A673 (cell line): ENCODE results near the gene CCDC85A. TPM values are rescaled to one million over a fixed set of nuclear protein-coding genes. Genes with fewer than 3 reads are reported as not detected.
"Not testable (repeated sequence)": the region's sequence is repeated elsewhere in the genome, so short reads cannot be mapped to it uniquely, and the experiment has no call there.

Source experiments
- Bru-seq: library from RNA; stranded (reverse); fragments of 400-500 nt; gene quantifications from one replicate; lab custom pipeline; 2021; lab: Mats Ljungman, UMichigan
- BruChase-seq, 2 experiments: library from RNA; stranded (reverse); fragments of 400-500 nt; gene quantifications; one replicate each; lab custom pipeline; 2021; lab: Mats Ljungman, UMichigan
- BruUV-seq: library from RNA; stranded (reverse); fragments of 400-500 nt; replicated peaks from 2 replicates; lab custom pipeline; 2021; lab: Mats Ljungman, UMichigan
- CTCF ChIA-PET: fragments of 300-600 bp; sonication (Branson Sonifier 250); formaldehyde crosslinking; loops from one replicate; lab custom pipeline; 2022; ENCODE audit warnings: antibody characterized with exemption; lab: Charles Lee
- POLR2A ChIA-PET: fragments of 300-600 bp; sonication (Branson Sonifier 250); formaldehyde crosslinking; loops from one replicate; lab custom pipeline; 2022; ENCODE audit warnings: antibody characterized with exemption; ENCODE audit not compliant: low non-redundant PET; lab: Charles Lee
- DNase-seq: peaks from one replicate; pipeline ENCODE4 v3.0.0-alpha.2; 2015; ENCODE audit warnings: low spot score
- H3K27ac ChIP-seq: fragments of 200-600 bp; sonication (generic); 2 replicates; pipeline ENCODE4 v1.5.1; 2016; ENCODE audit warnings: mixed run types, low read depth, mild to moderate bottlenecking, mixed read lengths, antibody characterized with exemption, low read length; ENCODE audit not compliant: poor library complexity, severe bottlenecking
- H3K27me3 ChIP-seq: fragments of 200-600 bp; sonication (generic); replicated peaks from 2 replicates; pipeline ENCODE4 v1.6.1; 2017; ENCODE audit warnings: mixed run types, low read depth, mild to moderate bottlenecking, mixed read lengths, antibody characterized with exemption, low read length; ENCODE audit not compliant: insufficient read depth, poor library complexity
- H3K36me3 ChIP-seq: fragments of 200-600 bp; sonication (generic); 2 replicates; pipeline ENCODE4 v1.6.1; 2016; ENCODE audit warnings: mixed run types, mild to moderate bottlenecking, mixed read lengths, antibody characterized with exemption, low read length; ENCODE audit not compliant: insufficient read depth, poor library complexity, severe bottlenecking
- H3K4me1 ChIP-seq: fragments of 200-600 bp; sonication (generic); 2 replicates; pipeline ENCODE4 v1.6.1; 2017; ENCODE audit warnings: mixed run types, mild to moderate bottlenecking, mixed read lengths, antibody characterized with exemption, low read length; ENCODE audit not compliant: insufficient read depth, poor library complexity, severe bottlenecking
- H3K4me3 ChIP-seq: fragments of 200-600 bp; sonication (generic); 2 replicates; pipeline ENCODE4 v1.5.1; 2016; ENCODE audit warnings: low read depth, mixed run types, mild to moderate bottlenecking, mixed read lengths, low read length; ENCODE audit not compliant: poor library complexity, severe bottlenecking
- H3K9me3 ChIP-seq: fragments of 200-600 bp; sonication (generic); 2 replicates; pipeline ENCODE4 v1.6.1; 2016; ENCODE audit warnings: mixed run types, low read depth, mild to moderate bottlenecking, mixed read lengths, antibody characterized with exemption, low read length; ENCODE audit not compliant: poor library complexity, severe bottlenecking
- EZH2 ChIP-seq: fragments of 200-600 bp; sonication (generic); IDR thresholded peaks from 2 replicates; pipeline ENCODE4 v1.6.1; 2017; ENCODE audit warnings: borderline replicate concordance, low read depth, mild to moderate bottlenecking, mixed read lengths, antibody characterized with exemption, low read length; ENCODE audit not compliant: poor library complexity, severe bottlenecking
- intact Hi-C: fragments of 100-400 bp; cut with micrococcal nuclease; formaldehyde crosslinking; loops from one replicate; pipeline ENCODE4 v1.10.0; 2022; ENCODE audit not compliant: unreplicated experiment
- long read RNA-seq: library from polyadenylated mRNA; stranded (forward); transcript quantifications from one replicate; pipeline ENCODE4 v2.0.0, GENCODE V29; 2022
- total RNA-seq: library from RNA; stranded (reverse); gene quantifications from 2 replicates; pipeline ENCODE4 v1.2.3, GENCODE V29; 2021
- TF ChIP-seq, protein P1 (sequence below): fragments of 300-800, 200-600 bp; sonication (generic); conservative IDR thresholded peaks from 2 replicates; pipeline ENCODE4 v1.5.1; 2017; ENCODE audit warnings: low read depth, mild to moderate bottlenecking, antibody characterized with exemption, low read length, moderate library complexity, mixed read lengths

Gene CCDC85A
- total RNA-seq (0.15 and 0.39 TPM in 2 replicates), Bru-seq, nascent RNA (not detected), BruChase-seq, experiment 1, labeled RNA remaining after a 2-hour chase (percentile 30 among the genes with signal in this experiment), BruChase-seq, experiment 2, labeled RNA remaining after a 6-hour chase (percentile 9 among the genes with signal in this experiment)
- long read RNA-seq, partial matches to known transcripts = 0 of 2 reads
- long read RNA-seq, other reads (novel, unspliced or antisense) = 2 of 2 reads

DNA sequence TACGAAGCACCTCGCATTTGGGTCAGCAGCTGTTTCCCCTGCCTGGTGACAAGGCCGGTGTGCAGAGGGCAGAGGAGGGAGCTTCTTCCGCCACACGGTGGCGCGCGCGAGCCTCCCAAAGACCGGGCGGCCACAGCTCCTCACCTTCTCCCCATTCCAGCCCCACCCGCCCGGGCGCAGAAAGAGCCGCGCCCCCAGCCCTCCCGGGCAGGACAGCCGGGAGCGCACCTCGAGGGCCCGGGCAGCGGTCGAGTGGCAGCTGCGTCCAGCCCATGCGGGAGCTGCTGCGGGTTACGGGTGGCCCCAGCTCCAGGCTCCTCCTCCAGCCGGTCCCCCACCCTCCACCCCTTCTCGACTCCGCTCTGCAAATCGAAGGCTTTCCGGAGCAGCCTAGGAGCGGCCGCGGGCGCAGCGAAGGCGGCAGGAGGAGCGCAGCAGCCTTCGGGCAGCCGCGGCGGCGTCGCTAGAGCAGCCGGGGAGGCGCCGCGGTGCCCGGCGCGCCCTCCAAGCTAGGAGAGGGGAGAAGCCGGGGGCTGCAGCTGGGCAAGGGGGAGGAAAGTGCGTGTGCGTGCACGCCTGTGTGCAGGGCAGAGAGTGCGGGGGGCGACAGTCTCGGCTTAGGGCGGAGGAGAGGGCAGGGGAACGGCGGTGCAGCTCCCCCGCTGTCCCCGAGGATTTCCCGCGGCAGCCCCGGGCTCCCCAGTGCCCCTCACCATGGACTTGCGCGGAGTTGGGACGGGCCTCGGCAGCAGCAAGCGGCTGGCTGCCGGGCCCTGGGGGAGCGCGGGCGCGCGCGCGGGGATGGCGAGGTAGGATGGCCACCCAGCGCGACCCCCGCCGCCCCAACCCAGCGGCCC lies at the start of gene CCDC85A:
TSS of gene CCDC85A (plus strand) at position 348 of the 857 bp plus-strand sequence. CDS start 635 bp downstream, outside the sequence.
- intact Hi-C loops = loop anchor here (1.0 to 10.0 kb wide), 4 partner anchors 565 to 1332 kb away; no protein-coding TSS in a partner anchor
- ChIA-PET POLR2A (interaction anchor here (0.5 kb wide), 1 partner anchor 412 kb away, joined by 3 read pairs; no protein-coding TSS in a partner anchor), CTCF (interaction anchor here (0.6 to 1.7 kb wide), 6 partner anchors 146 to 1332 kb away, joined by 3 to 7 read pairs (median 4); no protein-coding TSS in a partner anchor)
- Histone ChIP-seq H3K9me3 (no peaks in the 10 kb centered on the region), H3K36me3 (no peaks in the 10 kb centered on the region), H3K4me3 (peak within 1 kb of the TSS; percentile 54), H3K4me1 (no peaks in the 10 kb centered on the region), H3K27ac (no peak within 1 kb of the TSS), H3K27me3 (peaks cover 62% of the 10 kb centered on the region)
- TF ChIP-seq, protein P1, sequence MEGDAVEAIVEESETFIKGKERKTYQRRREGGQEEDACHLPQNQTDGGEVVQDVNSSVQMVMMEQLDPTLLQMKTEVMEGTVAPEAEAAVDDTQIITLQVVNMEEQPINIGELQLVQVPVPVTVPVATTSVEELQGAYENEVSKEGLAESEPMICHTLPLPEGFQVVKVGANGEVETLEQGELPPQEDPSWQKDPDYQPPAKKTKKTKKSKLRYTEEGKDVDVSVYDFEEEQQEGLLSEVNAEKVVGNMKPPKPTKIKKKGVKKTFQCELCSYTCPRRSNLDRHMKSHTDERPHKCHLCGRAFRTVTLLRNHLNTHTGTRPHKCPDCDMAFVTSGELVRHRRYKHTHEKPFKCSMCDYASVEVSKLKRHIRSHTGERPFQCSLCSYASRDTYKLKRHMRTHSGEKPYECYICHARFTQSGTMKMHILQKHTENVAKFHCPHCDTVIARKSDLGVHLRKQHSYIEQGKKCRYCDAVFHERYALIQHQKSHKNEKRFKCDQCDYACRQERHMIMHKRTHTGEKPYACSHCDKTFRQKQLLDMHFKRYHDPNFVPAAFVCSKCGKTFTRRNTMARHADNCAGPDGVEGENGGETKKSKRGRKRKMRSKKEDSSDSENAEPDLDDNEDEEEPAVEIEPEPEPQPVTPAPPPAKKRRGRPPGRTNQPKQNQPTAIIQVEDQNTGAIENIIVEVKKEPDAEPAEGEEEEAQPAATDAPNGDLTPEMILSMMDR = peak; percentile 93
- TF ChIP-seq EZH2 = peak; percentile 46
- no TSS peak for BruUV-seq
- peak; percentile 85 for DNase-seq

DNA sequence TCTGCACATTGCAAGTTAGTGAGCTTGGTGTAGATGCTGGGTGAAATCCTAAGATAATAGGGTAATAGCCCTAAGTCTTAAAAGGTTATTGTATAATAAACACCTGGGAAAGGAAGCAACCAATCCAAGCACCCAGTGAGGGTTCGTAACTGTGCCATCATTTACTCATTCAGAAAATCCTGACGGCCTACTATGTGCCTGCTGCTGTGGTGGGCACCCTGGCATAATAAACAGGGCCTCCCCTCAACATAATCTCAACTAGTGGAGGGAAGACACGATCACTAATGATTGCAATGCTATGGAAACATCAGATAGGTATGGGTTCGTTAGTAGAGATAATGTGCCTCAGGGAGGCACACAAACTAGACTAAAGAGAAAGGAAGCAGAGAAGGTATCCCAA lies 48.9 kb upstream of the CCDC85A start:
- ChIA-PET CTCF (no interaction called here), POLR2A (no interaction called here)
- Histone ChIP-seq H3K27me3 (no peaks in the 10 kb centered on the region), H3K4me1 (no peaks in the 10 kb centered on the region), H3K9me3 (no peaks in the 10 kb centered on the region), H3K27ac (no peak overlapping the region), H3K36me3 (no peaks in the 10 kb centered on the region), H3K4me3 (no peak overlapping the region)
- no TSS peak for BruUV-seq
- DNase-seq = no peak
- no peak for TF ChIP-seq EZH2
- TF ChIP-seq, protein P1 = no peak
- intact Hi-C loops = loop anchor here (5.0 to 10.0 kb wide), 3 partner anchors 58 to 1382 kb away; no protein-coding TSS in a partner anchor

DNA sequence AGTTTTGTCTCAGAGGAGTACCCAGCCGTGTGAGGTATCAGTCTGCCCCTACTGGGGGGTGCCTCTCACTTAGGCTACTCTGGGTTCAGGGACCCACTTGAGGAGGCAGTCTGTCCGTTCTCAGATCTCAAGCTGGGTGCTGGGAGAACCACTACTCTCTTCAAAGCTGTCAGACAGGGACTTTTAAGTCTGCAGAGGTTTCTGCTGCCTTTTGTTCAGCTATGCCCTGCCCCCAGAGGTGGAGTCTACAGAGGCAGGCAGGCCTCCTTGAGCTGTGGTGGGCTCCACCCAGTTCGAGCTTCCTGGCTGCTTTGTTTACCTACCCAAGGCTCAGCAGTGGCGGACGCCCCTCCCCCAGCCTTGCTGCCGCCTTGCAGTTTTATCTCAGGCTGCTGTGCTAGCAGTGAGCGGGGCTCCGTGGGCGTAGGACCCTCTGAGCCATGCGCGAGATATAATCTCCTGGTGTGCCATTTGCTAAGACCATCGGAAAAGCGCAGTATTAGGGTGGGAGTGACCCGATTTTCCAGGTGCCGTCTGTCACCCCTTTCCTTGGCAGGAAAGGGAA lies 41.2 kb upstream of the CCDC85A start:
- H3K4me3 ChIP-seq, H3K27me3 ChIP-seq, CTCF ChIA-PET, POLR2A ChIA-PET, BruUV-seq, H3K9me3 ChIP-seq, intact Hi-C loops, H3K36me3 ChIP-seq, DNase-seq, H3K27ac ChIP-seq, H3K4me1 ChIP-seq: not testable (repeated sequence)
